Colonic mucosa (tissue), 4 donors: ENCODE measurements around the gene SPDYA. TPM values are rescaled to one million over a fixed set of nuclear protein-coding genes. Genes with fewer than 3 reads are reported as not detected.

ENCODE experiments used
- DNase-seq: peaks from one replicate; pipeline ENCODE4 v3.0.0-alpha.2; 2020
- H3K27ac ChIP-seq: fragments of 200-600 bp; one replicate; pipeline ENCODE4 v1.8.0; 2021
- H3K27me3 ChIP-seq: fragments of 200-600 bp; one replicate; pipeline ENCODE4 v1.8.0; 2021
- H3K36me3 ChIP-seq: fragments of 200-600 bp; one replicate; pipeline ENCODE4 v1.8.0; 2021
- H3K4me1 ChIP-seq: fragments of 200-600 bp; one replicate; pipeline ENCODE4 v1.8.0; 2021; ENCODE audit warnings: mild to moderate bottlenecking
- H3K4me3 ChIP-seq: fragments of 200-600 bp; one replicate; pipeline ENCODE4 v1.8.0; 2021
- H3K9ac ChIP-seq, 2 donors: one replicate each; pipeline ENCODE4 v1.7.0; 2013; ENCODE audit warnings: control low read depth in 2 of 2, low read depth in 2 of 2, low read length in 2 of 2
- H3K9me3 ChIP-seq: fragments of 200-600 bp; one replicate; pipeline ENCODE4 v1.8.0; 2021
- CTCF ChIP-seq: fragments of 200-600 bp; IDR thresholded peaks from one replicate; pipeline ENCODE4 v1.8.0; 2022; ENCODE audit warnings: antibody characterized with exemption, mild to moderate bottlenecking
- intact Hi-C: fragments of 100-400 bp; cut with DNase I; formaldehyde crosslinking; loops from one replicate; pipeline ENCODE4 v1.14.1; 2022
- total RNA-seq, 2 donors: library from RNA; stranded (reverse); fragmentation: NEBNext Ultra II Directional in 1 of 2; extraction: Animal tissue kit (Norgen Biotek cat#: 25700) in 1 of 2; gene quantifications; one replicate each; pipeline ENCODE4 v1.2.1, GENCODE V29; 2021
- donor health status: healthy.
- donor health status: DM: no; HTN: no; CAD: no.
- donor health status: DM: no; HTN: no; CAD: no.

The SPDYA gene
- total RNA-seq, result 1 to 10 TPM in 1 of 2 donors, under 1 TPM in 1; 0.42 to 1.1 TPM

GRCh38 chr2:28810384-28811285 is at the start of gene SPDYA:
SPDYA (plus strand) TSS chr2:28810834; CDS start chr2:28816015, 5,181 bp downstream.
- Histone ChIP-seq H3K4me3 (peak within 1 kb of the TSS; percentile 45), H3K36me3 (no peaks in the 10 kb centered on the region), H3K27ac (no peak within 1 kb of the TSS), H3K27me3 (no peaks in the 10 kb centered on the region), H3K4me1 (peaks cover 7% of the 10 kb centered on the region), H3K9ac (peak within 1 kb of the TSS in 1 of 2 donors; percentile 31), H3K9me3 (no peaks in the 10 kb centered on the region)
- intact Hi-C loops, result no loop called here
- peak; percentile 82 for DNase-seq
- no peak for TF ChIP-seq CTCF

GRCh38 chr2:28761420-28761819 is 49.2 kb upstream of the SPDYA start:
- Histone ChIP-seq H3K9me3 (no peaks in the 10 kb centered on the region), H3K9ac (no peak overlapping the region), H3K36me3 (no peaks in the 10 kb centered on the region), H3K4me3 (no peak overlapping the region), H3K27ac (no peak overlapping the region), H3K4me1 (peaks cover 13% of the 10 kb centered on the region), H3K27me3 (no peaks in the 10 kb centered on the region)
- intact Hi-C loops, result no loop called here
- no peak for TF ChIP-seq CTCF
- DNase-seq, result no peak

GRCh38 chr2:28764909-28765711 is 45.5 kb upstream of the SPDYA start:
- Histone ChIP-seq H3K27ac (no peak overlapping the region), H3K4me1 (peaks cover 6% of the 10 kb centered on the region), H3K9ac (no peak overlapping the region), H3K27me3 (no peaks in the 10 kb centered on the region), H3K9me3 (no peaks in the 10 kb centered on the region), H3K36me3 (no peaks in the 10 kb centered on the region), H3K4me3 (no peak overlapping the region)
- intact Hi-C loops, result no loop called here
- DNase-seq, result no peak
- TF ChIP-seq CTCF, result no peak

- no peak for TF ChIP-seq CTCF
- Histone ChIP-seq H3K27ac (no peak overlapping the region), H3K9ac (no peak overlapping the region), H3K27me3 (no peaks in the 10 kb centered on the region), H3K4me1 (peaks cover 6% of the 10 kb centered on the region), H3K36me3 (no peaks in the 10 kb centered on the region), H3K4me3 (no peak overlapping the region), H3K9me3 (no peaks in the 10 kb centered on the region)
- DNase-seq, result no peak
- intact Hi-C loops, result no loop called here
These were observed 44.6 kb upstream of the SPDYA start for GRCh38 chr2:28766070-28766469.

GRCh38 chr2:28767337-28767736 is 43.3 kb upstream of the SPDYA start:
- Histone ChIP-seq H3K4me1 (peaks cover 6% of the 10 kb centered on the region), H3K36me3 (no peaks in the 10 kb centered on the region), H3K4me3 (no peak overlapping the region), H3K27ac (no peak overlapping the region), H3K9me3 (no peaks in the 10 kb centered on the region), H3K27me3 (no peaks in the 10 kb centered on the region), H3K9ac (no peak overlapping the region)
- no peak for TF ChIP-seq CTCF
- no peak for DNase-seq
- intact Hi-C loops, result no loop called here
